Esophagus squamous epithelium (tissue), 5 donors: ENCODE data around the gene STON2. TPM values are rescaled to one million over a fixed set of nuclear protein-coding genes. Genes with fewer than 3 reads are reported as not detected.
A peak's percentile ranks its signal among the peaks of the same experiment; 100 is the strongest.
"Not testable (repeated sequence)": the region's sequence is repeated elsewhere in the genome, so short reads cannot be mapped to it uniquely, and the experiment has no call there.

ENCODE experiments used
- DNase-seq: peaks from one replicate; lab custom pipeline; 2025; lab: John Stamatoyannopoulos, UW
- H3K27ac ChIP-seq, 4 donors: fragments of 200-600 bp; sonication (generic); one replicate each; pipeline ENCODE4 v1.5.1; 2016 to 2019; ENCODE audit warnings: mild to moderate bottlenecking in 1 of 4
- H3K27me3 ChIP-seq, 4 donors: fragments of 200-600 bp; sonication (generic); 1 replicate in 3 of 4; 2 replicates in 1 of 4; pipeline versions ENCODE4 v1.5.1 to v1.6.0; 2017 to 2021; ENCODE audit warnings: antibody characterized with exemption in 1 of 4
- H3K36me3 ChIP-seq, 3 donors: fragments of 200-600 bp; sonication (generic); one replicate each; pipeline ENCODE4 v1.5.1; 2016 to 2019
- H3K4me1 ChIP-seq, 3 donors: fragments of 200-600 bp; sonication (generic); one replicate each; pipeline ENCODE4 v1.5.1; 2017 to 2019
- H3K4me3 ChIP-seq, 4 donors: fragments of 200-600 bp; sonication (generic); 1 replicate in 3 of 4; 2 replicates in 1 of 4; pipeline ENCODE4 v1.5.1; 2016 to 2019; ENCODE audit warnings: mild to moderate bottlenecking in 2 of 4, moderate library complexity in 1 of 4
- H3K9me3 ChIP-seq, 3 donors: fragments of 200-600 bp; sonication (generic); one replicate each; pipeline ENCODE4 v1.5.1; 2016 to 2019
- CTCF ChIP-seq, 6 experiments: fragments of 450-650 bp in 4 of 6; fragments of 200-600 bp in 2 of 6; sonication (generic) in 2 of 6; IDR thresholded peaks; one replicate each; pipeline ENCODE4 v1.5.1; 2016 to 2019; ENCODE audit warnings: antibody characterized with exemption in 6 of 6, mild to moderate bottlenecking in 4 of 6, moderate library complexity in 4 of 6
- POLR2A ChIP-seq, 4 donors: fragments of 450-650 bp; IDR thresholded peaks; one replicate each; pipeline ENCODE4 v1.6.1; 2017; ENCODE audit warnings: antibody characterized with exemption in 4 of 4, mild to moderate bottlenecking in 4 of 4, moderate library complexity in 3 of 4
- WGBS, 2 donors: methylation state at CpG; one replicate each; pipeline ENCODE4 v1.1.5; 2018; 5-methylcytosine and 5-hydroxymethylcytosine counted together
- intact Hi-C: fragments of 100-400 bp; cut with DNase I; formaldehyde crosslinking; loops from one replicate; pipeline ENCODE4 v1.15.0; 2022
- total RNA-seq, 4 donors: library from RNA; depleted of rRNA; stranded (reverse); fragments of >200 nt; gene quantifications; one replicate each; pipeline ENCODE4 v1.1.0, GENCODE V29; 2016
- donor health status: DM: yes; HTN: yes; CAD: no.

STON2 gene
- total RNA-seq, 4 donors from 2014 or later, result 58.7 to 71.6 (median 67.1) TPM

GRCh38 chr14:81231540-81231939, 168.6 kb downstream of the STON2 start:
- Histone ChIP-seq H3K9me3 (no peaks in the 10 kb centered on the region), H3K27me3 (no peaks in the 10 kb centered on the region), H3K4me1 (no peaks in the 10 kb centered on the region), H3K36me3 (no peaks in the 10 kb centered on the region), H3K4me3 (no peak overlapping the region), H3K27ac (no peak overlapping the region)
- intact Hi-C loops, result no loop called here
- 81 to 87% methylated on average over 1 of the region's 1 CpG for WGBS, 2 donors
- TF ChIP-seq POLR2A (IDR thresholded peaks at IDR 0.05), result no peak
- no peak for TF ChIP-seq CTCF (IDR thresholded peaks at IDR 0.05)
- no peak for DNase-seq

GRCh38 chr14:81224222-81224621, 175.9 kb downstream of the STON2 start:
- WGBS, 2 donors, result 95 to 96% methylated on average over 1 of the region's 1 CpG
- H3K27ac ChIP-seq, result no peak overlapping the region
- no peak for TF ChIP-seq CTCF (IDR thresholded peaks at IDR 0.05)
- H3K27me3 ChIP-seq, result no peaks in the 10 kb centered on the region
- H3K4me3 ChIP-seq, result no peak overlapping the region
- intact Hi-C loops, result no loop called here
- H3K9me3 ChIP-seq, result no peaks in the 10 kb centered on the region
- peaks cover 5 to 10% (median 6%) of the 10 kb centered on the region in 3 donors for H3K4me1 ChIP-seq
- H3K36me3 ChIP-seq, result no peaks in the 10 kb centered on the region
- DNase-seq, result no peak

GRCh38 chr14:81223788-81224187, 176.3 kb downstream of the STON2 start:
- H3K4me1 ChIP-seq, result peaks cover 5 to 14% (median 6%) of the 10 kb centered on the region in 3 donors
- WGBS, 2 donors, result 80 to 95% methylated on average over 4 to 7 of the region's 7 CpGs
- H3K27ac ChIP-seq, intact Hi-C loops, H3K36me3 ChIP-seq, H3K9me3 ChIP-seq, H3K27me3 ChIP-seq, DNase-seq, H3K4me3 ChIP-seq: not testable (repeated sequence)

- 96 to 98% methylated on average over 2 of the region's 2 CpGs for WGBS, 2 donors
- intact Hi-C loops, result no loop called here
- Histone ChIP-seq H3K36me3 (no peaks in the 10 kb centered on the region), H3K4me1 (peaks cover 6 to 25% (median 11%) of the 10 kb centered on the region in 3 donors), H3K9me3 (no peaks in the 10 kb centered on the region), H3K27me3 (no peaks in the 10 kb centered on the region), H3K4me3 (no peak overlapping the region), H3K27ac (no peak overlapping the region)
- TF ChIP-seq CTCF (IDR thresholded peaks at IDR 0.05), result no peak
- DNase-seq, result no peak
Measured at GRCh38 chr14:81222691-81223090, 177.4 kb downstream of the STON2 start.

GRCh38 chr14:81222126-81222525, 178.0 kb downstream of the STON2 start:
- Histone ChIP-seq H3K4me1 (peaks cover 6 to 30% (median 15%) of the 10 kb centered on the region in 3 donors), H3K27ac (peak overlapping the region; percentile 97 to 99 (median 99)), H3K9me3 (no peaks in the 10 kb centered on the region), H3K36me3 (no peaks in the 10 kb centered on the region), H3K4me3 (peak overlapping the region in 1 of 4 donors; percentile 87), H3K27me3 (no peaks in the 10 kb centered on the region)
- intact Hi-C loops, result no loop called here
- 50 to 54% methylated on average over 5 of the region's 5 CpGs for WGBS, 2 donors
- no peak for DNase-seq
- TF ChIP-seq POLR2A (IDR thresholded peaks at IDR 0.05) (no peak), CTCF (IDR thresholded peaks at IDR 0.05) (no peak)

GRCh38 chr14:81221579-81222102, 178.5 kb downstream of the STON2 start:
- Histone ChIP-seq H3K27me3 (no peaks in the 10 kb centered on the region), H3K36me3 (no peaks in the 10 kb centered on the region), H3K27ac (peak overlapping the region; percentile 97 to 99 (median 99)), H3K4me1 (peaks cover 6 to 35% (median 15%) of the 10 kb centered on the region in 3 donors), H3K9me3 (no peaks in the 10 kb centered on the region), H3K4me3 (peak overlapping the region; percentile 74 to 93 (median 82))
- intact Hi-C loops, result no loop called here
- no peak for DNase-seq
- 18 to 24% methylated on average over 15 to 16 of the region's 16 CpGs for WGBS, 2 donors
- TF ChIP-seq CTCF (IDR thresholded peaks at IDR 0.05), result no peak
- no peak for TF ChIP-seq POLR2A (IDR thresholded peaks at IDR 0.05)
